ENCODE results near the gene BEST4. TPM values are rescaled to one million over a fixed set of nuclear protein-coding genes. Genes with fewer than 3 reads are reported as not detected.

The BEST4 gene
- total RNA-seq (2014; rRNA removed; shearing (Covaris generic)) (0.32 and 0.76 TPM in 2 replicates), polyA plus RNA-seq (2016; fragmentation: Nextera tagmentation; extraction: Ambion mirVana) (0.30 and 0.31 TPM in 2 replicates)

GRCh38 chr1:44788120-44788860 is at the start of gene BEST4:
BEST4 (minus strand) TSS chr1:44788170; CDS start chr1:44787705, 465 bp downstream.
- no peaks in the 10 kb centered on the region for H4K20me1 ChIP-seq (ENCODE audit: insufficient read depth)
- H3K9me2 ChIP-seq (ENCODE audit: insufficient read depth): no peaks in the 10 kb centered on the region
- H3K4me3 ChIP-seq: no peak within 1 kb of the TSS
- no peak within 1 kb of the TSS for H3K27ac ChIP-seq
- no peak within 1 kb of the TSS for H3K9ac ChIP-seq
- H3K4me1 ChIP-seq (ENCODE audit: insufficient read depth): no peaks in the 10 kb centered on the region
- no peak within 1 kb of the TSS for H3K4me2 ChIP-seq (ENCODE audit: unreplicated experiment)
- H3K27me3 ChIP-seq (replicated peaks; ENCODE audit: insufficient read depth): no peaks in the 10 kb centered on the region
- H3K9me3 ChIP-seq (ENCODE audit: low read depth): no peaks in the 10 kb centered on the region
- H3K36me3 ChIP-seq (ENCODE audit: low read depth): no peaks in the 10 kb centered on the region
- WGBS, 2 experiments (ENCODE audit: low coverage in 1 of 2, low lambda C conversion rate in 2 of 2, missing lambda C conversion rate in 2 of 2): 85 to 86% methylated on average over 9 of the region's 9 CpGs
- H3K79me2 ChIP-seq (ENCODE audit: insufficient read depth): no peaks in the 10 kb centered on the region
- H3F3A ChIP-seq (ENCODE audit: insufficient read depth): no peaks in the 10 kb centered on the region
- DNase-seq: no peak
- no peak for TF ChIP-seq EZH2 (IDR thresholded peaks at IDR 0.05; ENCODE audit: insufficient read depth, poor library complexity, severe bottlenecking)
- no peak for TF ChIP-seq EZH2phosphoT487 (IDR thresholded peaks at IDR 0.05; ENCODE audit: insufficient read depth, low read depth)
- in situ Hi-C loops (cut with MboI): no loop called here
- no peak within 1 kb of the TSS for H2AFZ ChIP-seq

DNA sequence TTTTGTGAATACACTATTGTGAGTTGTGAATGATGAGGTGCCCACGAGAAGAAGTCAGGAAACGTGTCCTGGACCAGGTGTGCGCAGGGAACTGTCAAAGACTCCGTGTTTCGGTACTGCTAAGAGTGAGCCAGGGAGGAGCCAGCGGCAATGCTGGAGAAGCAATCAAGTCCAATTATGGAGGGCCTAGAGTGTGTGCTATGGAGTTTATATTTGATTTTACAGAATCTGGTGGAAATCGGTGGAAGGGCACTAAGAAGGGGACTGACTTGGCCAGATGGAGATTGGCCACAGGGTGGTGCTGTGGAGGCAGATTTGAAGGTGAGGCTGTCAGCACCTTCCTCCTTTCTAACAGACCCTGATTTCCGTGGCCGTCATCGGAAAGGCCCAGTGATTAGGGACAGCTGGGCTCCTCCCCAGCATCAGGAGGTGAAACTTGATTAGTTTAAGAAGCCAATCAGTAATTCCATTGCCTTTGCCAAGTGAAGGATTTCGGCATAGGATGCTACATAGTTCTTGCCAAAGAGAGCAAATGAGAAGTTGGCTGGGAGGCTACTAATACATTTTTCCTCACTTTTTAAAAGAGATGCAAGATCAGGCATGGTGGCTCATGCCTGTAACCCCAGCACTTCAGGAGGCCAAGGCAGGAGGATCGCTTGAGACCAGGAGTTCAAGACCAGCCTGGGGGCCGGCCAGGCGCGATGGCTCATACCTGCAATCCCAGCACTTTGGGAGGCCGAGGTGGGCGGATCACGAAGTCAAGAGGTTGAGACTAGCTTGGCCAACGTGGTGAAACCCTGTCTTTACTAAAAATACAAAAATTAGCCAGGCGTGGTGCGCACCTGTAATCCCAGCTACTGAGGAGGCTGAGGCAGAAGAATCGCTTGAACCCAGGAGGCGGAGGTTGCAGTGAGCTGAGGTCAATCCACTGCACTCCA is 48.0 kb upstream of the BEST4 start:
- H2AFZ ChIP-seq: 0 out of 2 replicates have a peak overlapping the region, but pooled peaks have one; percentile 50
- H3F3A ChIP-seq (ENCODE audit: insufficient read depth): no peaks in the 10 kb centered on the region
- no peaks in the 10 kb centered on the region for H4K20me1 ChIP-seq (ENCODE audit: insufficient read depth)
- WGBS, 2 experiments (ENCODE audit: low coverage in 1 of 2, low lambda C conversion rate in 2 of 2, missing lambda C conversion rate in 2 of 2): 67 to 69% methylated on average over 23 of the region's 23 CpGs
- H3K27ac ChIP-seq: no peak overlapping the region
- TF ChIP-seq EZH2 (IDR thresholded peaks at IDR 0.05; ENCODE audit: insufficient read depth, poor library complexity, severe bottlenecking) (no peak), EZH2phosphoT487 (IDR thresholded peaks at IDR 0.05; ENCODE audit: insufficient read depth, low read depth) (no peak)
- H3K9me3 ChIP-seq (ENCODE audit: low read depth): no peaks in the 10 kb centered on the region
- H3K27me3 ChIP-seq (replicated peaks; ENCODE audit: insufficient read depth): no peaks in the 10 kb centered on the region
- H3K4me3 ChIP-seq: no peak overlapping the region
- H3K4me1 ChIP-seq (ENCODE audit: insufficient read depth): no peaks in the 10 kb centered on the region
- in situ Hi-C loops (cut with MboI): loop anchor here (10.0 to 25.0 kb wide), 2 partner anchors 169 to 476 kb away; no protein-coding TSS in a partner anchor
- H3K79me2 ChIP-seq (ENCODE audit: insufficient read depth): no peaks in the 10 kb centered on the region
- H3K4me2 ChIP-seq (ENCODE audit: unreplicated experiment): no peak overlapping the region
- H3K9ac ChIP-seq: no peak overlapping the region
- H3K9me2 ChIP-seq (ENCODE audit: insufficient read depth): no peaks in the 10 kb centered on the region
- peak; percentile 74 for DNase-seq
- H3K36me3 ChIP-seq (ENCODE audit: low read depth): no peaks in the 10 kb centered on the region

- Histone ChIP-seq H3K79me2 (ENCODE audit: insufficient read depth) (no peaks in the 10 kb centered on the region), H3K9ac (no peak overlapping the region), H3K4me3 (no peak overlapping the region), H3K9me2 (ENCODE audit: insufficient read depth) (no peaks in the 10 kb centered on the region), H4K20me1 (ENCODE audit: insufficient read depth) (no peaks in the 10 kb centered on the region), H3K36me3 (ENCODE audit: low read depth) (no peaks in the 10 kb centered on the region), H3K27ac (no peak overlapping the region), H2AFZ (no peak overlapping the region), H3K4me1 (ENCODE audit: insufficient read depth) (no peaks in the 10 kb centered on the region), H3F3A (ENCODE audit: insufficient read depth) (no peaks in the 10 kb centered on the region), H3K27me3 (replicated peaks; ENCODE audit: insufficient read depth) (no peaks in the 10 kb centered on the region), H3K4me2 (ENCODE audit: unreplicated experiment) (no peak overlapping the region), H3K9me3 (ENCODE audit: low read depth) (no peaks in the 10 kb centered on the region)
- no peak for TF ChIP-seq EZH2 (IDR thresholded peaks at IDR 0.05; ENCODE audit: insufficient read depth, poor library complexity, severe bottlenecking)
- TF ChIP-seq EZH2phosphoT487 (IDR thresholded peaks at IDR 0.05; ENCODE audit: insufficient read depth, low read depth): no peak
- WGBS, 2 experiments (ENCODE audit: low coverage in 1 of 2, low lambda C conversion rate in 2 of 2, missing lambda C conversion rate in 2 of 2): 81% methylated on average over 7 of the region's 7 CpGs
- in situ Hi-C loops (cut with MboI): loop anchor here (10.0 to 25.0 kb wide), 2 partner anchors 170 to 478 kb away; no protein-coding TSS in a partner anchor
- DNase-seq: no peak
Observed at GRCh38 chr1:44834328-44834727, 46.4 kb upstream of the BEST4 start.

DNA sequence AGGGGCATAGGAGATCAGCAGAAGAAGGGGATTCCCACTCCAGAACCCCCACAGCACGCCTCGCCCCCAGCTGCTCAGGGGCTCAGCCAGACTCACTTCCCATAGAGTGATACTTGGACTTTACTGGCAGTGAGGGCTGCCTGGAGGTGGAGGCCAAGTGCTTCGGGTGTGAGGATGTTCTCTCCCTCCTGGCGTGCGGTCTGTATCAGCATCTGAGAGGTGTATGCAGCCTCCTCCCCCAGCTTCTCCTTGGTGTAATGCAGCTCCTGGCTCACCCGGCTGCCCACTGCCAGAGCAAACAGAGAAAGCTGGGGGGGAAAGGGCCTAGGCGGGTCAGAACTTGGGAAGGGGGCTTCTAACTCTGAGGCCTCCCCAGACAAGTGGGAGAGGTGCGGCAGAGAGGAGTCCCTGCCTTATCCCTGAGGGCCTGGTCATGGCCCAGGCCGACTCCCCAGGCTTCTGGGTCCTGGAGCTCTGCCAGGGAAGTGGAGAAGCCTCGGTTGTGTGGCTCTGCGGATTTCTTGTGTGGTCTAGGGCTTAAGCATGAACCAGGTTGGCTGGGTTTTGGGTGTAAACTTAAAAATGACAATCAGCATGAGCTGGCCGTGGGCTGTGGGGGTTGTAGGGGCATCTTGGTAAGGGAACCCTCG is 44.2 kb upstream of the BEST4 start:
- 78 to 79% methylated on average over 13 of the region's 13 CpGs for WGBS, 2 experiments (ENCODE audit: low coverage in 1 of 2, low lambda C conversion rate in 2 of 2, missing lambda C conversion rate in 2 of 2)
- Histone ChIP-seq H2AFZ (no peak overlapping the region), H3K79me2 (ENCODE audit: insufficient read depth) (no peaks in the 10 kb centered on the region), H3K4me2 (ENCODE audit: unreplicated experiment) (no peak overlapping the region), H3K4me1 (ENCODE audit: insufficient read depth) (no peaks in the 10 kb centered on the region), H3K9me2 (ENCODE audit: insufficient read depth) (no peaks in the 10 kb centered on the region), H3K36me3 (ENCODE audit: low read depth) (no peaks in the 10 kb centered on the region), H3F3A (ENCODE audit: insufficient read depth) (no peaks in the 10 kb centered on the region), H3K9me3 (ENCODE audit: low read depth) (no peaks in the 10 kb centered on the region), H3K27me3 (replicated peaks; ENCODE audit: insufficient read depth) (no peaks in the 10 kb centered on the region), H4K20me1 (ENCODE audit: insufficient read depth) (no peaks in the 10 kb centered on the region), H3K9ac (no peak overlapping the region), H3K4me3 (no peak overlapping the region), H3K27ac (no peak overlapping the region)
- TF ChIP-seq EZH2 (IDR thresholded peaks at IDR 0.05; ENCODE audit: insufficient read depth, poor library complexity, severe bottlenecking) (no peak), EZH2phosphoT487 (IDR thresholded peaks at IDR 0.05; ENCODE audit: insufficient read depth, low read depth) (no peak)
- DNase-seq: no peak
- in situ Hi-C loops (cut with MboI): loop anchor here (10.0 to 25.0 kb wide), 2 partner anchors 173 to 480 kb away; no protein-coding TSS in a partner anchor
